OCI-LY1 (cell line): Measurements from ENCODE around the gene CRMP1.
"Not testable (repeated sequence)": the region's sequence is repeated elsewhere in the genome, so short reads cannot be mapped to it uniquely, and the experiment has no call there.

Source experiments
- H2AFZ ChIP-seq: fragments of 200-600 bp; sonication (generic), shearing (Covaris generic); 2 replicates; pipeline ENCODE4 v1.6.0; 2014; ENCODE audit warnings: antibody characterized with exemption, mild to moderate bottlenecking, low read length
- H3F3A ChIP-seq: fragments of 200-600 bp; sonication (generic), shearing (Covaris generic); 2 replicates; pipeline ENCODE4 v1.6.0; 2014; ENCODE audit warnings: mild to moderate bottlenecking, antibody characterized with exemption, low read length, moderate library complexity; ENCODE audit not compliant: insufficient read depth
- H3K27ac ChIP-seq: fragments of 200-600 bp; sonication (generic); 2 replicates; pipeline ENCODE4 v1.5.1; 2014; ENCODE audit warnings: low read length, mixed run types, mild to moderate bottlenecking, low read depth; ENCODE audit not compliant: poor library complexity, severe bottlenecking
- H3K27me3 ChIP-seq: fragments of 200-600 bp; sonication (generic); 2 replicates; pipeline ENCODE4 v1.6.0; 2014; ENCODE audit warnings: antibody characterized with exemption, mild to moderate bottlenecking, low read length, moderate library complexity; ENCODE audit not compliant: insufficient read depth
- H3K36me3 ChIP-seq: fragments of 200-600 bp; sonication (generic); 2 replicates; pipeline ENCODE4 v1.6.1; 2014; ENCODE audit warnings: mild to moderate bottlenecking, antibody characterized with exemption, low read length, moderate library complexity, mixed read lengths; ENCODE audit not compliant: insufficient read depth
- H3K4me1 ChIP-seq: fragments of 200-600 bp; sonication (generic); 2 replicates; pipeline ENCODE4 v1.5.1; 2014; ENCODE audit warnings: mild to moderate bottlenecking, low read length, moderate library complexity; ENCODE audit not compliant: insufficient read depth, severe bottlenecking
- H3K4me2 ChIP-seq: fragments of 200-600 bp; sonication (generic), shearing (Covaris generic); 2 replicates; pipeline ENCODE4 v1.6.1; 2014; ENCODE audit warnings: low read length
- H3K4me3 ChIP-seq: fragments of 200-600 bp; sonication (generic); 2 replicates; pipeline ENCODE4 v1.5.1; 2014; ENCODE audit warnings: low read length, low read depth, mild to moderate bottlenecking, mixed read lengths; ENCODE audit not compliant: poor library complexity, severe bottlenecking
- H3K79me2 ChIP-seq: fragments of 200-600 bp; shearing (Covaris generic); 2 replicates; pipeline ENCODE4 v1.6.1; 2016; ENCODE audit warnings: mixed run types, low read length, mixed read lengths; ENCODE audit not compliant: insufficient read depth
- H3K9ac ChIP-seq: fragments of 200-600 bp; sonication (generic), shearing (Covaris generic); 2 replicates; pipeline ENCODE4 v1.6.1; 2014; ENCODE audit warnings: mild to moderate bottlenecking, low read length, mixed read lengths
- H3K9me2 ChIP-seq: fragments of 200-600 bp; sonication (generic), shearing (Covaris generic); 2 replicates; pipeline ENCODE4 v1.6.1; 2014; ENCODE audit warnings: low read depth, mild to moderate bottlenecking, low read length, mixed read lengths
- H3K9me3 ChIP-seq: fragments of 200-600 bp; shearing (Covaris generic); 2 replicates; pipeline ENCODE4 v1.6.1; 2014; ENCODE audit warnings: low read length, mixed read lengths
- H4K20me1 ChIP-seq: fragments of 200-600 bp; sonication (generic), shearing (Covaris generic); 2 replicates; pipeline ENCODE4 v1.6.0; 2016; ENCODE audit warnings: mild to moderate bottlenecking, low read length; ENCODE audit not compliant: insufficient read depth
- EZH2 ChIP-seq: fragments of 200-600 bp; sonication (generic), shearing (Covaris generic); IDR thresholded peaks from 2 replicates; pipeline ENCODE4 v1.8.0; 2017; ENCODE audit warnings: borderline replicate concordance, mixed run types, mild to moderate bottlenecking, antibody characterized with exemption, low read length, moderate library complexity, mixed read lengths
- TF ChIP-seq, protein P1 (sequence below): fragments of 200-600 bp; sonication (generic), shearing (Covaris generic); IDR thresholded peaks from 2 replicates; pipeline ENCODE4 v1.5.1; 2017; ENCODE audit warnings: mild to moderate bottlenecking, antibody characterized with exemption, low read length, moderate library complexity, mixed read lengths

CRMP1 gene

DNA sequence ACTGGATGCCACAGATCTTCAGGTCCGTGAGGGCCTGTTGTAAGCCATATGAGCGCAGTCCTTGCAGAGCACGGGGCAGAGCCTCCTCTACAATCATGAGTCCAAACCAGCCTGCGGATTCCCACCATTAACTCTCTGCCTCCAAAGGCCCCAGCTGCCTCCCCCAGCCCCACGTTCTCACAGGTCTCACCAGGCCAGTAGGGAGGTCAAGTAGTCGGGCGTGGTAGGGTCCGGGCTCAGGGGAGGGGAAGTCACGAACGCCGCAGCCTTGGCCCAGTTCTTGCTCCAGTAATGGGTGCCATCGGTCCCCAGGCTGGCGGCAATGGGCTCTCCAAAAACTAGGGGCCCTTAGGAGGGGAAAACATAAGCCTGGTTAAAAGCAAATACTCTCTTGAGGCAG, 53.6 kb downstream of the CRMP1 start:
- Histone ChIP-seq H3K27ac (no peak overlapping the region), H3F3A (no peaks in the 10 kb centered on the region), H3K4me2 (no peak overlapping the region), H3K9me3 (no peaks in the 10 kb centered on the region), H3K4me3 (no peak overlapping the region), H3K9me2 (no peaks in the 10 kb centered on the region), H3K4me1 (no peaks in the 10 kb centered on the region), H3K79me2 (no peaks in the 10 kb centered on the region), H3K9ac (no peak overlapping the region), H3K36me3 (no peaks in the 10 kb centered on the region), H3K27me3 (no peaks in the 10 kb centered on the region), H2AFZ (no peak overlapping the region), H4K20me1 (no peaks in the 10 kb centered on the region)
- TF ChIP-seq, protein P1, sequence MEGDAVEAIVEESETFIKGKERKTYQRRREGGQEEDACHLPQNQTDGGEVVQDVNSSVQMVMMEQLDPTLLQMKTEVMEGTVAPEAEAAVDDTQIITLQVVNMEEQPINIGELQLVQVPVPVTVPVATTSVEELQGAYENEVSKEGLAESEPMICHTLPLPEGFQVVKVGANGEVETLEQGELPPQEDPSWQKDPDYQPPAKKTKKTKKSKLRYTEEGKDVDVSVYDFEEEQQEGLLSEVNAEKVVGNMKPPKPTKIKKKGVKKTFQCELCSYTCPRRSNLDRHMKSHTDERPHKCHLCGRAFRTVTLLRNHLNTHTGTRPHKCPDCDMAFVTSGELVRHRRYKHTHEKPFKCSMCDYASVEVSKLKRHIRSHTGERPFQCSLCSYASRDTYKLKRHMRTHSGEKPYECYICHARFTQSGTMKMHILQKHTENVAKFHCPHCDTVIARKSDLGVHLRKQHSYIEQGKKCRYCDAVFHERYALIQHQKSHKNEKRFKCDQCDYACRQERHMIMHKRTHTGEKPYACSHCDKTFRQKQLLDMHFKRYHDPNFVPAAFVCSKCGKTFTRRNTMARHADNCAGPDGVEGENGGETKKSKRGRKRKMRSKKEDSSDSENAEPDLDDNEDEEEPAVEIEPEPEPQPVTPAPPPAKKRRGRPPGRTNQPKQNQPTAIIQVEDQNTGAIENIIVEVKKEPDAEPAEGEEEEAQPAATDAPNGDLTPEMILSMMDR = no peak
- no peak for TF ChIP-seq EZH2

DNA sequence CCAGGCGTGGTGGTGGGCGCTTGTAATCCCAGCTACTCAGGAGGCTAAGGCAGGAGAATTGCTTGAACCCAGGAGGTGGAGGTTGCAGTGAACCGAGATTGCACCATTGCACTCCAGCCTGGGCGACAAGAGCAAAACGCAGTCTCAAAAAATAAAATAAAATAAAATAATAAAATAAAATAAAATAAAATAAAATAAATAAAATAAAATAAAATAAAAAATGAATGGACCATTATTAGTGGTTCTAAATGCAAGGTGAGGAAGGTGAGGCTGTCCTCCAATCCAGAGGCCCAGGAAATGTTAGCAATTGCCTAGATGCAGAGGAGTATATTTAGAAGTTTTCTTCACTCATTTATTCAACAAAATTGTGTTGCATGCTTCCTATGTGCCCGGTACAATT, 55.4 kb downstream of the CRMP1 start:
- not testable (repeated sequence) for H3K79me2 ChIP-seq, H3K36me3 ChIP-seq, H2AFZ ChIP-seq, H3K4me2 ChIP-seq, H3K27ac ChIP-seq, H4K20me1 ChIP-seq, H3K9me2 ChIP-seq, H3K27me3 ChIP-seq, H3K9me3 ChIP-seq, H3F3A ChIP-seq, H3K4me3 ChIP-seq, H3K9ac ChIP-seq, H3K4me1 ChIP-seq

- no peak overlapping the region for H2AFZ ChIP-seq
- H3K4me2 ChIP-seq = no peak overlapping the region
- H3K27me3 ChIP-seq = no peaks in the 10 kb centered on the region
- H3K36me3 ChIP-seq = no peaks in the 10 kb centered on the region
- no peaks in the 10 kb centered on the region for H3F3A ChIP-seq
- H3K79me2 ChIP-seq = no peaks in the 10 kb centered on the region
- H3K9ac ChIP-seq = no peak overlapping the region
- no peaks in the 10 kb centered on the region for H3K4me1 ChIP-seq
- H3K9me2 ChIP-seq = no peaks in the 10 kb centered on the region
- no peak overlapping the region for H3K27ac ChIP-seq
- H3K4me3 ChIP-seq = no peak overlapping the region
- no peaks in the 10 kb centered on the region for H3K9me3 ChIP-seq
- H4K20me1 ChIP-seq = no peaks in the 10 kb centered on the region
- TF ChIP-seq EZH2 = no peak
- TF ChIP-seq, protein P1 = no peak
These were observed 55.9 kb downstream of the CRMP1 start for GRCh38 chr4:5836943-5837342.

GRCh38 chr4:5828005-5828391, 64.9 kb downstream of the CRMP1 start:
- H3K4me2 ChIP-seq = no peak overlapping the region
- H3K27ac ChIP-seq = no peak overlapping the region
- H3F3A ChIP-seq = no peaks in the 10 kb centered on the region
- no peaks in the 10 kb centered on the region for H3K9me3 ChIP-seq
- H3K27me3 ChIP-seq = no peaks in the 10 kb centered on the region
- no peak overlapping the region for H2AFZ ChIP-seq
- no peak for TF ChIP-seq EZH2
- TF ChIP-seq, protein P1 = no peak
- H3K4me1 ChIP-seq = no peaks in the 10 kb centered on the region
- no peaks in the 10 kb centered on the region for H3K79me2 ChIP-seq
- H4K20me1 ChIP-seq = no peaks in the 10 kb centered on the region
- no peaks in the 10 kb centered on the region for H3K36me3 ChIP-seq
- H3K9me2 ChIP-seq = no peaks in the 10 kb centered on the region
- H3K4me3 ChIP-seq = no peak overlapping the region
- H3K9ac ChIP-seq = no peak overlapping the region
